ENCODE results near the gene UBE2V1. TPM values are rescaled to one million over a fixed set of nuclear protein-coding genes. Genes with fewer than 3 reads are reported as not detected.
"Not testable (repeated sequence)": the region's sequence is repeated elsewhere in the genome, so short reads cannot be mapped to it uniquely, and the experiment has no call there.

UBE2V1 gene
- total RNA-seq, 4 donors from 2014 or later, result 45.6 to 124 (median 62.9) TPM

GRCh38 chr20:50110141-50111047 is 2.6 kb downstream of the UBE2V1 start:
- H3K27ac ChIP-seq, result no peak overlapping the region
- no peaks in the 10 kb centered on the region for H3K9me3 ChIP-seq
- no peaks in the 10 kb centered on the region for H3K36me3 ChIP-seq
- no peak for DNase-seq
- TF ChIP-seq CTCF (IDR thresholded peaks at IDR 0.05), result no peak
- TF ChIP-seq POLR2A (IDR thresholded peaks at IDR 0.05), result no peak
- no peak overlapping the region for H3K4me3 ChIP-seq
- intact Hi-C loops (cut with DNase I; ENCODE audit: low total_unique reads), result no loop called here
- peaks cover 5 to 8% of the 10 kb centered on the region in 2 donors for H3K4me1 ChIP-seq
- H3K27me3 ChIP-seq, result no peaks in the 10 kb centered on the region

DNA sequence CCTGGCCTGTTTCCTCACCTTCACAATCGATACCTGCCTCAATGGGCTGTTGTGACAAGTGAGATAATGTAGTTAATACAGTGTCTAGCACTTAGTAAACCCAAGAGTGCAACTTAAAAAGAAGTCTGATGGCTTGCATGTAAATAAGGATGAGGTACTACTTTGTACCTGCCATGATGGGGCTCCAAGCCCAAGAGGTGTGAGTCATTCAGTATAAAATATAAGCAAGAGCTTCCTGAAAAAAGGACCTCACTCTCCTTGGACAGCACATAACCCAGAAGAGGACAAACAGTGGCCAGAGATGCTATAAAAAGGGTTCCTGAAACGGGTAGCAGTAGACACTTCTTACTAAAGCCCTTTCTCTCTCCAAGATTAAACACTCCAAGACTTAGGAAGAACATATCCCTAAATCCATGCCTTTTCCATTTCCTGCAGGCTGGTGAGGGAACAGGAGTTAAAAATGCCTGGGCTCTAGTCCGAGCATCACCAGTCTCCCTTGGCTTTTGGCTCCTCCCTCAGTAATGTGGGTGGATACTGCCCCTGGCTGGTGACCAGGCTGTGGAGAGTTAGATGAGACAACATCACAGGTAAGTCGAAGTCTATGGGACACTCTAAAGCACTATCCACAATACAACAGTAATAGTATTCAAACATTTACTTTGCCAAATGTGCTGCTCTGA is 4.3 kb downstream of the UBE2V1 start:
- H3K36me3 ChIP-seq, result no peaks in the 10 kb centered on the region

DNA sequence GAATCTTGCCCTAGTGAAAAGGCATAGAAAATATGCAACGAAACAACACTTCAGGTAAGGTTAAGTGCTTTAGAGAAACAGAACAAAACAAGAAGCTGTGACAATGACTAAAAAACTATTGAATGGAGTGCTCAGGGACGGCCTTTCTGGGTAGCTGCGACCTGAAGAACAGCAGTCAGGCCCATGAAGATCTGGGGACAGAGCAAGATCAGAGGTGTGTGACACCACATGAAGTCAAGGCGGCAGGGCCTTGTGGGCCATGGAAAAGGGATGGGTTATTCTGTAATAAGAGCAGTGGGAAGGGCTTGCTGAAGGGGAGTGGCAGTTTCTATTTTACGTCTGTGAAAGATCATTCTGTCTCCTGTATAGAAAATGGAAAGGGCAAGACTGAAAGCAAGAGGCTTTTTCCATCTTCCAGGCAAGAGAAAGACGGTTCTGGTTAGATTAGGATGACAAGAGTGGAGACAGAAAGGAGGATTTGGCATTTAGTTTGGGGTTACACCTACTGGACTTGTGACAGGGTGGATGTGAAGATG is 5.1 kb downstream of the UBE2V1 start:
- no peaks in the 10 kb centered on the region for H3K27me3 ChIP-seq
- H3K36me3 ChIP-seq, result no peaks in the 10 kb centered on the region
- intact Hi-C loops (cut with DNase I; ENCODE audit: low total_unique reads), result no loop called here
- H3K27ac ChIP-seq, result no peak overlapping the region
- DNase-seq, result no peak
- peaks cover 5 to 8% of the 10 kb centered on the region in 2 donors for H3K4me1 ChIP-seq
- H3K9me3 ChIP-seq, result no peaks in the 10 kb centered on the region
- no peak overlapping the region for H3K4me3 ChIP-seq
- TF ChIP-seq CTCF (IDR thresholded peaks at IDR 0.05), result no peak

More for the DNA sequence above, 4.3 kb downstream of the UBE2V1 start:
- intact Hi-C loops (cut with DNase I; ENCODE audit: low total_unique reads), result no loop called here
- Histone ChIP-seq H3K27me3 (no peaks in the 10 kb centered on the region), H3K4me3 (no peak overlapping the region), H3K4me1 (peaks cover 5 to 8% of the 10 kb centered on the region in 2 donors), H3K9me3 (no peaks in the 10 kb centered on the region), H3K27ac (no peak overlapping the region)
- TF ChIP-seq POLR2A (IDR thresholded peaks at IDR 0.05) (no peak), CTCF (IDR thresholded peaks at IDR 0.05) (no peak)
- DNase-seq, result no peak

DNA sequence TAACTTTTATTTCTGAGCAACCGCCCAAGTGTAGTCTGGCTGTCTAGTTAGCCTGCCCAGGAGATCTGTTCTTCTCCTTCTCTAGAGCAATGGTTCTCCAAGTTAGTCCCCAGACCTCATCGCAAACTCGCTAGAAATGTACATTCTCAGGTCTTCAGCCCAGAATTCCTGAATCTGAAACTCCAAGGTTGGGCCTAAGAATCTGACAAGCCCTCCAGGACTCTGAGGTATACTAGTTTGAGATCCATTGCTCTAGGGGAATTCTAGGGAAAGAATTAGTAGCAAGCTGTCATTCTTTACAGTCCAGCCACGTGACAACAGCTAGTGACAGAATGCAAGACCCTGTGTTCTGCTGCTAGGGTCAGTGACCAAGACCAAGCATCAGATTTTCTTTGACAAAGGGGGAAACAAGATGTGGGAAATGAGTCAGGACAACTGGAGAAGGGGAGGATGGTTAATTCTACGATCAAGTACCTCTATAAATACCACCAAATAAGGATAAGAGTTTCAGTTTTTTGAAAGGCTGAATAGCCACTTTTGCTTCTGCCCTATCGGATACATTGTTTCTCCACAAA is 5.8 kb downstream of the UBE2V1 start:
- Histone ChIP-seq H3K27ac (no peak overlapping the region), H3K4me3 (no peak overlapping the region), H3K27me3 (no peaks in the 10 kb centered on the region), H3K36me3 (no peaks in the 10 kb centered on the region), H3K9me3 (no peaks in the 10 kb centered on the region), H3K4me1 (peaks cover 5 to 8% of the 10 kb centered on the region in 2 donors)
- intact Hi-C loops (cut with DNase I; ENCODE audit: low total_unique reads), result no loop called here
- TF ChIP-seq CTCF (IDR thresholded peaks at IDR 0.05), result no peak
- TF ChIP-seq POLR2A (IDR thresholded peaks at IDR 0.05), result no peak
- no peak for DNase-seq

GRCh38 chr20:50106669-50107068 is 6.3 kb downstream of the UBE2V1 start:
- H3K36me3 ChIP-seq; intact Hi-C loops (cut with DNase I; ENCODE audit: low total_unique reads); H3K4me3 ChIP-seq; H3K27me3 ChIP-seq; H3K9me3 ChIP-seq; DNase-seq; H3K27ac ChIP-seq; H3K4me1 ChIP-seq: not testable (repeated sequence)

- intact Hi-C loops (cut with DNase I; ENCODE audit: low total_unique reads); H3K36me3 ChIP-seq; DNase-seq; H3K4me3 ChIP-seq; H3K27me3 ChIP-seq; H3K4me1 ChIP-seq; H3K27ac ChIP-seq; H3K9me3 ChIP-seq: not testable (repeated sequence)
Observed at GRCh38 chr20:50103464-50104107, 9.4 kb downstream of the UBE2V1 start.

DNA sequence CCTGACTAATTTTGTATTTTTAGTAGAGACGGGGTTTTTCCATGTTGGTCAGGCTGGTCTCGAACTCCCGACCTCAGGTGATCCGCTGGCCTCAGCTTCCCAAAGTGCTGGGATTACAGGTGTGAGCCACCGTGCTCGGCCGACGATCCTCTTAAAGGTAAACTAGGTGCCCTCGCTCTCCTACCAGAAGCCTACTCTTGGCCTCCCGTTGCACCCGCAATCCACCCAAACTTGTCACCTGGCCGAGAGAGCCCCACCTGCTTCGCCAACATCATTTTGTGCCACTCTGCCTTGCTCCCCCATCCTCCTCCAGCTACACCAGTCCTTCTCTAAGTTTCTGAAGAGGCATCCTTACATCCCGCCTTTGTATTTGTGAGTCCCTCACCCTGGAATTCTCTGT is 10.4 kb downstream of the UBE2V1 start:
- H3K36me3 ChIP-seq; DNase-seq; H3K27ac ChIP-seq; H3K4me1 ChIP-seq; intact Hi-C loops (cut with DNase I; ENCODE audit: low total_unique reads); H3K27me3 ChIP-seq; H3K4me3 ChIP-seq; H3K9me3 ChIP-seq: not testable (repeated sequence)

All from uterus (tissue), 4 donors.